Glomerular endothelial cell (primary cell): ENCODE data around the gene MAP1LC3B. TPM values are rescaled to one million over a fixed set of nuclear protein-coding genes. Genes with fewer than 3 reads are reported as not detected.

ENCODE experiments used
- DNase-seq: peaks from one replicate; pipeline ENCODE4 v3.0.0-alpha.2; 2011; ENCODE audit warnings: low read depth, low spot score; ENCODE audit errors: extremely low read depth
- total RNA-seq: library from RNA; depleted of rRNA; stranded (reverse); fragments of >200 nt; gene quantifications from 2 replicates; pipeline ENCODE4 v1.2.3, GENCODE V29; 2015

MAP1LC3B gene
- total RNA-seq, 1 donor from 2014 or later: 142 TPM

DNA sequence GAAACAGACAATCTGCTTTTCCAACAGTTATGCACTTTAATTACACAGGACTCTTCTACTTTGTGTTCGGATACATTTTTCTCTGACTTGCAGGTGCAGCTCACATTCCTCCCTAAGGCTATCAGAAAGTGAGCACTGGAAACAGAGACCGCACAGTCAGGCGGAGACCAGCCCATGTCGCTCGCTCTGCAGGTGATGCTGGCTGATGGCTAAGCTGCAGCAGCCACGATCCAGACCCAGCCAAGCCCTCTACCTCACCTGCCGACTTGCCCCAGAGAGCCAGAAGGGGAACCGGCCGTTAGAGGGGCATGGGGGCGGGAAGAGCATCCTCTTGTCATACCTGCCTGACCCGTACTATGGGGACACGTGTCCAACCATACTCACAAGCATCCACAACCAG is 33.8 kb downstream of the MAP1LC3B start:
- no peak for DNase-seq

DNA sequence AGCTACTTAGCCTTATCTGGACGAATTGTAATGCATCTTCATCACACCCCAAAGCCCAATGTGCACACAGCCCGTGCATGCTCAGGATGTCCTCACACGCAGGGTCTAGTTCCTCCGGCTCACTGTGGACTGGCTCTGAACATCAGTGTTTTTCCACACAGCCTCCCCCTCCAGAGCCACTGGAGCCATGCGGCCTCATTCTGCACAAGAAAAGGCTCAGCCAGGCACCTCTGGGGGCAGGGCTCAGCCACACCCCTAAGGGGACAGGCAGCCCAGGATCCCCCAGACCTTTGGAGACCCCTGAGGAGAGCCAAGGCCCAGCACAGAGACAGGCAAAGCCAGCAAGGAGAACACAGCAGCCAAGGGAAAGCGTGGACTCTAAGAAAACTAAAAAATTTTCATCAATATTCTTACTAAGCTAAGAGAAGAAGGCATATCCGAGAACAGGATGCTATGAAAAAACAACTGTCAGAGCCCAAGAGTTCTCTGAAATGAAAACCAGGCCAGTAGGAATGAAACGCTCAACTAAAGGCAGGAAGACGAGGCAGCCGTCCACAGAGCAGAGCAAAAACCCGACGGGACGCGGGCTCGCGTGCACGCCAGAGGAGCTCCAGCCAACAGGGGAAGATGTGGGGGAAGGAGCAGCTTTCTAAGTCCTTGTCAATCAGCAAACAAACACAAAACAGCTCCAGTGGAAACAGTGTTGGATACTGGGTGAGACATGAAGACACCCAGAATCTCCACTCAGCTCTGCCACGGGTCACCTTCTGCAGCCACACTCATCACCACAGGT is 34.5 kb downstream of the MAP1LC3B start:
- no peak for DNase-seq

DNA sequence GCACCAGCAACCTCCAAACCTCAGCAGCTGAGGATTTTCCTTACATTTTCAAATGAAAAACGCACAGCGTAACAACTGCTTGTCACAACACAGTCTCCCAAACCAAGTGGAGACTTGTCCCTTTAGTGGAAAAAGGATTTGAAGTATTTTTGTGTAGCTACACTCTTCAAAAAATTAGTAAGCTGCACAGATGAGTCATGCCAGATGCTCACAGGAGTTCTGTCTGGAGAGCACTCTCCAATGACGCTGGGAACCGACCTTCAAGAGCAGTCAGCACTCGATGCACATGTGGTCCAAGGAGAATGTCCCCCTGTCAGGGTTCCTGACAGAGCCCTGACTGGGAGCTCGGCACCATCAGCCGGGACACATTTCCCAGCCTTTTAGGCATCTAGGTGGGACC is 39.8 kb downstream of the MAP1LC3B start:
- no peak for DNase-seq

DNA sequence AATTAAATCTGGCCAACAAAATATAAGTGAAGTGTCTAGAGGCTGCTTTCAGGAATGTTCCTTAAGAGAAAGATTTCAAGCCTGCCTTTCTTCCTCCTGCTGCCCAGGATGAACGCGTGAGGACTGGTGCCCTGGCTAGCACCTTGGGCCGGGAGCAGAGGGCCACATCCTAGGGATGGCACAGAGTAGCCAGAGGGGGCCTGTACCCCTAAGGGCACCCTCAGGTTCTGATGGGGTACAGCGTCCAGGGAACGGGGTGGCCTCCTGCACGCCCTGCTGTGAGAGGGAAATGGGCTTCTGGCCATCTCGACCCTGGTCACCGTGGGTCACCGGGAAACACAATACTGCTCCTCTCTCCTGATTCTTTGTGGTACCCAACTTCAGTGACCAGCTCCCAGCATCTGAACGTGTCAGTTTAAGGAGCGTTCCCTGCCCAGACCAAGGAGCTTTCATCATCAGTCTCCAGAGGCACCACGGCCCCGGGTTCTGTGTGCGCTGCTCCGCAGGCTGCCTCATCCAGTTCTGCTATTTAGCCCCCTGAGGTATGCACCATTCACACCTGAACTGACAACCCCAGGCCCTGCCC is 40.3 kb downstream of the MAP1LC3B start:
- no peak for DNase-seq

DNA sequence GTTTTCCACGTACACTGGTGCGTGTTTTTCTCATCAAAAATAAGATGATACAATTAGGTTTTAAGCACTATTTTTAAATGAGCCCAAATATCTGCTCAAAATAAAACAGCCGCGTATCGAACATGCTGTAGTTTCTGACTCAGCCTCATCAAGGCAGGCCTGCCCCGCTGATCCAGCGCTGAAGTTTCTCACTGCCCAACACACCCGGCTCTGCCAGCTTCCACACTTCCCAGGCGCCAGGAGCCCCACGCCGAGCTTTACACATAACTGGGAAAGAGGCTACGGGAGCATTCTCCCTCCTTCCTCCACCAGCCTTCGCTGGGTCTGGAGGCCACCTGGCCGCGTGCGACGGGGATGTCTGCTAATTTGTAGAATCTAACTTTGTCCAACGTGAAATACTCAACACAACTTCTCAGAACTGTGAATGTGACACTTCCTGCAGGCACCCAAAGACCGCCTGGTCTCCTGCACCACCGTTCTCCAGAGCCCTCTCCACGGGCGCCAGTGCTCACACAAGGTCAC is 42.1 kb downstream of the MAP1LC3B start:
- DNase-seq: no peak

DNA sequence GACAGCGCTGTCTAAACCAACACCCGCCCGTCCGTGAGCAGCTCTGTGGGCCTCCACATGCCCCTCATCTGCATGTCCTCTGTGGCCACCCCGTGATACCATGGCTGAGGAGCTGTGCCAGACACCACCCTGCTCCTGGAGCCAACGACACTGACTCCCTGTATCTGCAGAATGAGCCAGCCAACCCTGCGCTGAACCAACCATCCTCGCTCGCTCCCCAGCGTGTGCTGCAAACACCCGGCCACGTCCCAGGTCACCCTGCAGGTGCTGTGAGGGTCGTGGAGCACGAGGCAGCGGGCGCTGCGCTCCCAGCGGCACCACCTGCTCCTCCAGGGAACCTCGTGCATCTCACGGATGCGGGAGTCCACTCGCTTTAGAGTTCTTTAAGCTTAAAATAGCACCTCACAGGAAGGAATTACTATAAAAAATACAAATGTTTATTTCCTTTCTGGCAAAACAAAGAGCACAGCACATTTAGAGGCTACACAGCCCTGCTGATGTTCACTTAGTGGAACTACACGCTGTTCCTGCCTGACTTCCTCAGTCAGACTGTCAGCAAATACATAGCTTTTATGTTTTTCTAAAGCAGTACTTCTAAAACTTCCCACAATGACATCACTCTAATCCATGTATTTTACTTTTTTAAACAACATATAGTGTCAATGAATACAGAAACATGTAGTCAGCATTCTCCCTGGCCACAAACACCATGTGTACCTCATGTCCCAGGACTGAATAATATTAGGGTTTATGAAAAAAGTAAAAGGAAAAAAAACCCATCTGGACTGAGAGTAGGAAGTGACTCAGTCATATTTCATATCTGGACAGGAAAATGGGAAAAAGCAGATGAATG is 43.5 kb downstream of the MAP1LC3B start:
- DNase-seq: peak; percentile 82

DNA sequence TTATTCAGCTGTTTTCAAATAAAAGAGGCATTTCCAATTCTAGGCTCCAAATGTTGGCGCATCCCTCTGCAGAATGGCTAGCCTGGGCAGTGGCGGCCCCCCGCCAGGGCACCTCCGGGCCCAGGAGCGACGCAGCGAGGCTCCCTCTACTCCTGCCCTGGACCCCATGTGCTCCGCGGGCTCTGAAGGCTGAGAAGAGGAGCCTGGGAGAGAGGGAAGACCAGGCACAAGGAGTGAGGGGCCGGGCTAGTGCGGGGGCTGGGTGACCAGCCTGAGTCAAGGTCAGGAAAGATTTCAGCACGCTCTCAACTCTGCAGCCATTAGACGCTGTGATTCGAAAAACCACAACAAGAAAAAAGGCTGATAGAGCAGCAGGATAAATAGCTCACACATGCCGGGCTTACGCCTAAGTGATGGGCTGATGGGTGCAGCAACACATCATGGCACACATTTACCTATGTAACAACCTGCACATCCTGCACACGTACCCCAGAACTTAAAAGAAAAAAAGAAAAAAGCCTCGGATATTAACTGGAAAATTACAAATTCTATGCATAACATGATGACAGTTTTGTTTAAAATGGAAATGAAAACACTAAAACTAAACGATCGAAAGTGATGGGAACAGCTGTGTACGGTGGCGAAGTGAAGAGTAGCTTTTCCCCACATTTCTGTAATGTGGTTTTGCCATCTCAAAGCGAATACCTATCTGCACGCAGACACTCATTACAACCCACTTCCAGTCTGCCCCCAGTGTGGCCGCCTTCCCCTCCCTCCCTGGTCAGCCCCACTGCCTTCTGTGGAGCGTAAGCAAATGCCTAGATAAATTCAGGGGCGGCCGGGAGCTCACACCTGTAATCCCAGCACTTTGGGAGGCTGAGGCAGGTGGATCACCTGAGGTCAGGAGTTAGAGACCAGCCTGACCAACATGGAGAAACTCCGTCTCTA is 44.4 kb downstream of the MAP1LC3B start:
- no peak for DNase-seq

DNA sequence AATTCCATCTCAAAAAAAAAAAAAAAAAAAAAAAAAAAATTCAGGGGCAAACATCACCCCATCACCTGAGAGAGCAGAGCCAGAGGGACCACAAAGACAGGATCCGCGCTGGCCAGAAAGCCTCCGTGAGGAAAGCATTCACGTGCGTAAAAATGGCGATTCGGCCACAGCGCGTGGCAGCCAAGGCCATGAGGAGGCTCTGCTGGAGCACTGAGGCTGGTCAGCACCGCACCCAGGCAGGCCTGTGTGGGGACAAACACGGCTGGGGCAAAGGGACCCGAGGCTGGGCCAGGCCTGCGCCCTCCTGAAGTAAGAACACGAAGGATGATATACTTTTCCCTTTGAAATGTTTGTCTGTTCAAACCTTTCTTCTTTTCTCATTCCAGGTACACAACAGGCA is 45.2 kb downstream of the MAP1LC3B start:
- no peak for DNase-seq

DNA sequence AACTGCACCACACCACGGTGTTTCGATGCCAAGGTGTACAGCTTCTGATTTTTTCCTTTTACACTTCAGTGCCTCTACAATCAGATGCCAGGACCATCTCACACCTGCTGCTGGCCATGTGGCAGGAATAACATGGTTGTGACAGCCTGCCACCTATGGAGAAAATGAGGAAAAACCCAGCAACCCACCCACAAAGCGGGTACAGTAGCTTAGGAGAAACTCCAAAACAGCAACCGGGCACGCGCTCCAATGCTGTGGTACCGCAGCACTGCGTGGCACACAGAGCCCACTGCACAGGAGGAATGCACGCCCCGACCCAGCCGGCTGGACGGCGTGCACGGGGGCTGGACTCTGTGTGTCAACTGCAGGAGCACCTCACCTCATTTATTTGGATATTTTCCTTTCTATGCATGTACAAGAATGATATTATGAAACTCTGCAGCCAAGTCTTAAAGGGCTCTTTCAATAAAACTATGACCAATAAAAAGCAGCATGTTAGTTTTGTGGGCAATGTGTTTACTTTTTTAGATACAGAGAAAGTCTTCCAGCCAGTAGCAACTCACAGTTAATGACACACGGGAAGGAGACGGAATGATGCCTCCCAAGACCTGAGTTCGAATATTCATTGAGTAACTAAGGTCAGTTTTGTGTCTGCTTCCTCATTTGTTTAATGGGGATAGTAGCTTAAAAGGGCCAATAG is 45.9 kb downstream of the MAP1LC3B start:
- no peak for DNase-seq

DNA sequence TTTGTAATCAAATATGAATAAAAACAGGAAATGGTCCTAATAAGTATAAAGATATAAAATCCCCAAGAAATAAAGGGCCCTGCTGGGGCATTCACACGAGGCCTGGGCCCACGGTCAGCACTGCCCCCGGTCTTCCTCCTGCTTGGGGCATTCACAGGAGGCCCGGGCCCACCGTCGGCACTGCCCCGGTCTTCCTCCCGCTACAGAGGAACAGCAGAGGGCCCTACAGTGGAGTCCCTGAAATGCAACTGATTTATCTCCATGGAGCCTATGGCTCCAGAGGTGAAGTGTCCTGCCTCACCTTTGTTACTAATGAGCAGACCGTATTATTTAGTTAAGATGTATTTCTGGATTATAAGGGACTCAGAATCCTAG is 46.5 kb downstream of the MAP1LC3B start:
- no peak for DNase-seq

DNA sequence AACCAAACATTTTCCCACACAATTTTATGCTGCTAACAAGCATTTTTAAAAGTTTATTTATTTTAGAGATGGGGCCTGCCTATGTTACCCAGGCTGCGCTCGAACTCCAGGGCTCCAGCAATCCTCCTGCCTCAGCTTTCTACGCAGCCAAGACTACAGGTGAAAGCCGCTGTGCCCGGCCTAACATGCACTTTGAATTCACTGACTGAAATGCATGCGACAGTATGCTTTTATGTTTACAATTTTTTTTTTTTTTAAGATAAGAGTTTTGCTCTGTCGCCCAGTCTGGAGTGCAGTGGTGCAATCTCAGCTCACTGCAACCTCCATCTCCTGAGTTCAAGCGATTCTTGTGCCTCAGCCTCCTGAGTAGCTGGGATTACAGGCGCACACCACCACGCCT is 47.8 kb downstream of the MAP1LC3B start:
- no peak for DNase-seq

DNA sequence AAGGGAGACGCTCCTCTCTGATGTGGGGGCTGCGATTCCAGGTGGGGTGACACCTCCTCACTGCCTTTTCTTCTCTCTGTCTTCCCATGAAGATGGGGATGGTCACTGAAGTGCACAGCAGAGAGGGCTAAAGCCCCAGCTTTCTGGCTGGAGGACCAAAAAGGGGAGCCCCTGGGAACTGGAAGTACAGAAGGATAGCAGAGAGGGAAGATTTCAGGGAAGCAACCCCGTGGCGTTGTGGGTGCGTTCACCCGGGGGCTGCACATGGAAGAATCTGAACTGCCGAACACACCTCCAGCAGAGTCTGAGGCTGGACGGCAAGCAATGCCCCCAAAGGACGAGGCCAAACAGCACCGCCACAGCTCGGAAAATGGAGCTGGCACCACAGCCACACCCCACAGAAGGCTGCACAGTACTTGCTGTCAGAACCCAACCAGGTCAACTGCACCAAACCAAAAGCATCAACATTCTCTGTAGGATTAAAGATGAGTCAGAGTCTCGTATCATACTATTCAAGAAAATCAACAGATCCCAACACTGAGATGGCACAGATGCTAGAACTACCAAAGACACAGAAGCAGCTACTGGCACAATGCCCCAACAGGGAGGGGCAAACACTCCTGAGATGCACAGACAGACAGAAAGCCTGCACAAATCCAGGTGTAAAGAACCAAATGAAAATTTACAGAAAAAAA is 49.9 kb downstream of the MAP1LC3B start:
- DNase-seq: no peak

DNA sequence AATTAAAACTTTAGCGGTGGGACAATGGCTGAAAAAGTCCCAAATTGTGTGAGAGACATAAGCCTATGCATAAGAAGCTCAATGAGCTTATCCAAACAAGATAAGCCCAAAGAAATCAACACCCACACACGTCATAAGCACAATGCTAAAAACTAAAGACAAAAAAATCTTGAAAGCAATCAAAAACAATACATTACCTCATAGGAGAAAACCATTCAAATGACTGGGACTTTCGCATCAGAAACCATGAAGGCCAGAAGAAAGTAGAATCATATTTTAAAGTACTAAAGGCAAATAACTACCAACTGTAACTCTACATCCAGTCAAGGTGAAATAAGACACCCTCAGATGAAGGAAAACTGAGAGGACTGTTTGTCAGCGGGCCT is 50.4 kb downstream of the MAP1LC3B start:
- no peak for DNase-seq

DNA sequence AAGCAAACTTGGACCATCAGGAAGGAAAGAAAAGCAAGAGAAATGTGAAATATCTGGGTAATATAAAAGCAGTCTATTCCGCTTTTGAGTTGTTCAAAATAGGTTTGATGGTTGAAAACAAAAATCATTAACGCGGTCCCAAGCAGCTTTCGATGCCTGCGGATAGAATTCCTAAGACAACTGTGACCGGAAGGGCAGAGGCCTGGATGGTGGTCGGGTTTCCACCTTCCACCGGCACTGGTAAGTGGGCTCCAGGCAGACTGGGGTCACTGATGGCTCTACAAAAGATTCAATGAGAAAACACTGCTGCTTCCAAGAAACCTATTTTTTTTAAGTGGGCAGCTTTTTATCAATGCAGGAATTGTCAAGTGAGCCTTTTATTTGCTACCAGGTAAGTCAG is 50.9 kb downstream of the MAP1LC3B start:
- DNase-seq: no peak

DNA sequence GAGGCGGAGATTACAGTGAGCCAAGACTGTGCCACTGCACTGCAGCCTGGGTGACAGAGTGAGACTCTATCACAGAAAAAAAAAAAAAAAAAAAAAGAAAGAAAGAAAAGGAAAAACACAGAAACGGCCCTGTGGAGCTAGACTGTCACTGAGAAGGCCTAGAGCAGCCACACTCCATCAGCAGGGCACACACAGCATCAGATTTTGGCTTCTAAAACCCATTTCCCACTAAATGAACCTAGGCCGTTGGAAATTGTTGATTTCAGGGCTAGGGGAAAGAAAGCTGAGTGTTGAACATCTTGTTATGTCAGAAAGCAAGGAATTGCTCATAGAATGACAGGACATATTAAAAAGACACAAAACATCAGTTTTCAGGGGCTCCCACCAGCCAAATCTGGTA is 51.8 kb downstream of the MAP1LC3B start:
- DNase-seq: no peak

DNA sequence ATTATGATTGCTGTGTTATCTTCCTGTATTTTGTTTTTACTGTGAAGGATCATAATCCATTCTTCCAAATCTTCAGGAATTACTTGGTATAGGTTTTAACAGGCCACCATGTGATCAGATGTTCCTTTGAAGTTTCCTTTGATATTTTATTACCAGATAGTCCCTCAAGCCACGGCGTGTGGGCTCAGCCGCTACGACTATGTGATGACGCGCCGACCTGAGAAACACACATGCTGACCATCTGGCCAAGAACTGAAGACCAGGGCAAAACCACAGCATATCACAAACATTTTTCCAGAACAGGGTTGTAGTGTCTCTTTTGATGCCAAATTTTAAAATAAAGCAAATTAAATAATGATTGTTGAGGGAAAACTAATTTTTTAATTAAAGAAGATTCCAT is 53.4 kb downstream of the MAP1LC3B start:
- no peak for DNase-seq

DNA sequence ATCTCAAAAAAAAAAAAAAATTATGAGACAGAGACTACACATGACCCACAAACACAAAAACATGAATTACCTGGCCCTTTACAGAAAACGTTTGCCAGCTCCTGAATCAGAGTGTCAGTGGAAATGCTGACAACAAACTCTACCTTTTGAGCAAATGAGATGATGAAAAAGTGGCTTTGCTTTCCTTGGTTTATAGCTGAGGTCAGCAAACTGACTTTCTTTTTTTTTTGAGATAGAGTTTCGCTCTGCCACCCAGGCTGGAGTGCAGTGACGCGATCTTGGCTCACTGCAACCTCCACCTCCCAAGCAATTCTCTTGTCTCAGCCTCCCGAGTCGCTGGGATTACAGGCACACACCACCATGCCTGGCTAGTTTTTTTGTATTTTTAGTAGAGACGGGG is 54.3 kb downstream of the MAP1LC3B start:
- DNase-seq: no peak

DNA sequence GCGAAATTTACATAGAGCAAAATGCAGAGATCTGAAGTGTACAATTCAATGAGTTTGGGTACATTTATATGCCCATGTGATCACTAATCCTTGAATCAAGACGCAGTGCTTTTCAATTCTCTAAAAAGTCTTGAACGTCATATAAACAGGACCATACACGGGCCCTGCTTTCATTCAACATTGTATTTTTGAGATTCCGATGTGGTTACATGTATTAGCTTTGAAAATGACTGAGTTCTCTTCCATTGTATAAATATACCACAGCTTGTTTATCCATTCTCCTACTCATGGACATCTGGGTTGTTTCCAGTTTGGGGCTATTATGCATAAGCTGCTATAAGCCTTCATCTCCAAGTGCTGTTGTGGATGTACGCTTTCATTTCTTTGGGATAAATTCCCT is 55.2 kb downstream of the MAP1LC3B start:
- no peak for DNase-seq

DNA sequence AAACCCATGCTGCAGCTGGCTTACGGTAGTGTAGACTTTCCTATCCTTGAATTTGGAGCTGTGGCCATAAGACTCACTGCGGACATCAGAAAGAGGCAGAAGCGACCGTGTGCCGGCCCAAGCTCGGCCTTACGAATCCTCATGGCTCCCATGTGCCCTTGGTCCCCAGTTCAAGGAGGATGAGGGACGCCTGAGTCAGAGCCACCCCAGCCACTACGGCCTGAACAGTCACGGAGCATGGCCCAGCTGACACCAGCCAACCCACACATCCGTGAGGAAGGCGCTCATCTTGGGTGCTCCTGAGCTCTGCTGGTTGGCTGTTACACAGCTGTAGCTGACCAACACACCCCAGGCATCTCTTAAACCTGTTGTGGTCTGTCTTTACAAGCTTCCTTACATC is 56.7 kb downstream of the MAP1LC3B start:
- DNase-seq: no peak
